Measurements from ENCODE around the gene SIGLECL1. TPM values are rescaled to one million over a fixed set of nuclear protein-coding genes. Genes with fewer than 3 reads are reported as not detected.

The SIGLECL1 gene
- total and polyA plus RNA-seq, 2 donors (not counting 1 experiment from before 2014, with no cell fraction given) = not detected

DNA sequence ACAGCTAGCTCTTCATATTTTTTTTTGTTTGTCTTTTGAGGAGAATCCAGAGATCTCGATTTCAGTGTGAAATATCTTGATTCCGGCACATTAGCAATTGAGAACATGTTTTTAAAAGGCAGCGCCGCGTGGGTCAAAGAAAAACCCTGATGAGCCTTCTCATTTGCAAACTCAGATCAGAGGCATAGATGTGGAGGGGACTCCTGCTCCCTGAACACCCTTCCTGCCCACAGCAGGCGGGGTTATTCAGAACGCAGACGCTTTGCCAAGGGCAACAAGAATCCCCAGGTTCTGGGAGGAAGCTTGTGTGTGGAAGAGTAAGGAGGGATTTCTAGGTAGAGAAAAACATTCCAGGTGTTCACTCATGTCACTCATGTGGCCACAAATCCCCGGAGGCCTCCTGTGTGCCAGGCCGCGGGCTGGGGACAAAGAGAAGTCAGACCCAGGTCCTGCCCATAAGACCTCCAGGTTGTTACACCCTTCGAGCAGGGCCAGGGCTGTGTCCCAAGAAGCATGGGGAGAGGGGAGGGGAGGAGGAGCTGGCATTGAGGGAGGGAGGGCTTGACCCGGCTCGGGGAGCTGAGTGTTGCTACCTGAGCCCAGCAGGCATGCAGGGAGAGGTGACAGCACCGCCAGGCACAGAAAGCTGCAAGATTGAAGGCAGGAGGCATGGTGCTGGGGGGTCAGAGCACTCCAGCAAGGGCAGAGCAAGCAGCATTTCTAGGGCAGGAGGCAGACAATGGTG lies 44.7 kb downstream of the SIGLECL1 start:
- no peaks in the 10 kb centered on the region for H3K79me2 ChIP-seq (ENCODE audit: control insufficient read depth, insufficient read depth, low read length)
- DNase-seq (no peak), ATAC-seq (ENCODE audit: low read depth) (no peak)
- H3K36me3 ChIP-seq (replicated peaks in 1 of 2; ENCODE audit: control extremely low read depth in 1 of 2, control insufficient read depth in 1 of 2, extremely low read depth in 1 of 2, insufficient read depth in 2 of 2, low read length in 1 of 2) = no peaks in the 10 kb centered on the region
- no peak overlapping the region for H3K4me3 Mint-ChIP-seq
- H3K9me3 ChIP-seq (ENCODE audit: control extremely low read depth in 1 of 3, control insufficient read depth in 2 of 3, insufficient read depth in 1 of 3, low read length in 2 of 3) = no peaks in the 10 kb centered on the region
- CTCF ChIA-PET = interaction anchor here (1.3 kb wide), 1 partner anchor 365 kb away, joined by 4 read pairs; no protein-coding TSS in a partner anchor
- H3K27me3 Mint-ChIP-seq = peaks cover 20% of the 10 kb centered on the region
- TF ChIP-seq, protein P1, sequence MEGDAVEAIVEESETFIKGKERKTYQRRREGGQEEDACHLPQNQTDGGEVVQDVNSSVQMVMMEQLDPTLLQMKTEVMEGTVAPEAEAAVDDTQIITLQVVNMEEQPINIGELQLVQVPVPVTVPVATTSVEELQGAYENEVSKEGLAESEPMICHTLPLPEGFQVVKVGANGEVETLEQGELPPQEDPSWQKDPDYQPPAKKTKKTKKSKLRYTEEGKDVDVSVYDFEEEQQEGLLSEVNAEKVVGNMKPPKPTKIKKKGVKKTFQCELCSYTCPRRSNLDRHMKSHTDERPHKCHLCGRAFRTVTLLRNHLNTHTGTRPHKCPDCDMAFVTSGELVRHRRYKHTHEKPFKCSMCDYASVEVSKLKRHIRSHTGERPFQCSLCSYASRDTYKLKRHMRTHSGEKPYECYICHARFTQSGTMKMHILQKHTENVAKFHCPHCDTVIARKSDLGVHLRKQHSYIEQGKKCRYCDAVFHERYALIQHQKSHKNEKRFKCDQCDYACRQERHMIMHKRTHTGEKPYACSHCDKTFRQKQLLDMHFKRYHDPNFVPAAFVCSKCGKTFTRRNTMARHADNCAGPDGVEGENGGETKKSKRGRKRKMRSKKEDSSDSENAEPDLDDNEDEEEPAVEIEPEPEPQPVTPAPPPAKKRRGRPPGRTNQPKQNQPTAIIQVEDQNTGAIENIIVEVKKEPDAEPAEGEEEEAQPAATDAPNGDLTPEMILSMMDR (IDR thresholded peaks at IDR 0.05) = no peak
- TF ChIP-seq EZH2 (IDR thresholded peaks at IDR 0.05; ENCODE audit: borderline replicate concordance, insufficient read depth, low read depth, low read length, poor library complexity, severe bottlenecking) = no peak
- H3K4me1 ChIP-seq (ENCODE audit: control insufficient read depth in 2 of 2, insufficient read depth in 2 of 2, low read length in 2 of 2) = no peaks in the 10 kb centered on the region
- H3K9me3 Mint-ChIP-seq (ENCODE audit: insufficient read depth) = no peaks in the 10 kb centered on the region
- no peaks in the 10 kb centered on the region for H3K4me1 Mint-ChIP-seq
- H4K20me1 ChIP-seq (ENCODE audit: control insufficient read depth, insufficient read depth, low read length, poor library complexity, severe bottlenecking) = no peaks in the 10 kb centered on the region
- intact Hi-C loops (cut with micrococcal nuclease) = no loop called here
- peaks cover 0 to 7% (median 0%) of the 10 kb centered on the region in 4 experiments for H3K27me3 ChIP-seq (replicated peaks in 1 of 4; ENCODE audit: control extremely low read depth in 1 of 4, control insufficient read depth in 3 of 4, insufficient read depth in 4 of 4, low read length in 3 of 4)
- WGBS (ENCODE audit: insufficient coverage) = 77% methylated on average over 13 of the region's 15 CpGs
- no peak overlapping the region for H2AFZ ChIP-seq (ENCODE audit: insufficient read depth, low read depth, low read length, poor library complexity, severe bottlenecking)
- POLR2A ChIA-PET = no interaction called here
- no peak overlapping the region for H3K4me2 ChIP-seq (replicated peaks; ENCODE audit: low read depth, low read length, poor library complexity, severe bottlenecking)
- no peak overlapping the region for H3K27ac Mint-ChIP-seq
- H3K27ac ChIP-seq (ENCODE audit: low read length in 2 of 2) = no peak overlapping the region
- H3K9ac ChIP-seq (ENCODE audit: low read length) = no peak overlapping the region
- H3K4me3 ChIP-seq (ENCODE audit: control extremely low read depth in 1 of 5, extremely low read depth in 1 of 5, insufficient read depth in 1 of 5, low read depth in 2 of 5, low read length in 4 of 5) = no peak overlapping the region

DNA sequence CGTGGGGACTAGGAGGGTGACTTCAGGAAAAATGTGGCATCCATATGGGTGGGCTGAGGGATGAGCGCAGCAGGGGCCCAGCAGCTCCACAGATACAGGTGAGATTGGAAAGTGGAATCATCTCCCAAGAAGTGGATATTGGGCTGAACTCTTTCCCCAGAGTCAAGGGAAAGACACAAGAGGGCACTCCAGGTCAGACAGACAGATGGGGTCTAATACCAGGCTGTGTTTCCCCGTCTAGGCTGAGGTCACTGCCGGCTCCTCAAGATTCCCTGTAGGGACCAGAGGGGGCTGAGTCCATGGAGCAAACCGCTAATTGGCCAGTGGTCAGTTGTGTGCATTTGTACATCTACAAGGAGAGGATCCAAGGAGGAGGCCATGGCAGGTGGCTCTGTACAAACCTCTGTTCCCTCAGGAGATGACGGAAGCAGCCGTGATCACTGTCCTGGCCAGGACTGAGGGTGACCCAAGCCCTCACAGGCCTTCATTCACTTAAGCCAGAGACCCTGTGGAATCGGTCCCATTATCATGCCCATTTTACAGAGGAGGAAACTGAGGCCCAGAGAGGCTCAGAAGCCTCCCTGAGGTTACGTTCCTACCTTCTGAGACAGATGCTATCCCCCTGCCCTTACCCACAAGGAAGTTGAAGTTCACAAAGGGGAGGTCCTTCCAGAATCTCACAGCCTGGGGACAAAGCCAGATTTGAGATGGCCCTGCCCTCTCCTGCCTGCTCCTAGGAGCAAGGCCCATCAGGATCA lies 45.6 kb downstream of the SIGLECL1 start:
- TF ChIP-seq, protein P1 (IDR thresholded peaks at IDR 0.05) = no peak
- no peak for TF ChIP-seq EZH2 (IDR thresholded peaks at IDR 0.05; ENCODE audit: borderline replicate concordance, insufficient read depth, low read depth, low read length, poor library complexity, severe bottlenecking)
- no peaks in the 10 kb centered on the region for H3K9me3 Mint-ChIP-seq (ENCODE audit: insufficient read depth)
- DNase-seq (no peak), ATAC-seq (ENCODE audit: low read depth) (no peak)
- Histone ChIP-seq H3K36me3 (replicated peaks in 1 of 2; ENCODE audit: control extremely low read depth in 1 of 2, control insufficient read depth in 1 of 2, extremely low read depth in 1 of 2, insufficient read depth in 2 of 2, low read length in 1 of 2) (no peaks in the 10 kb centered on the region), H3K9ac (ENCODE audit: low read length) (no peak overlapping the region), H3K4me1 (ENCODE audit: control insufficient read depth in 2 of 2, insufficient read depth in 2 of 2, low read length in 2 of 2) (no peaks in the 10 kb centered on the region), H2AFZ (ENCODE audit: insufficient read depth, low read depth, low read length, poor library complexity, severe bottlenecking) (no peak overlapping the region), H3K9me3 (ENCODE audit: control extremely low read depth in 1 of 3, control insufficient read depth in 2 of 3, insufficient read depth in 1 of 3, low read length in 2 of 3) (no peaks in the 10 kb centered on the region), H4K20me1 (ENCODE audit: control insufficient read depth, insufficient read depth, low read length, poor library complexity, severe bottlenecking) (no peaks in the 10 kb centered on the region), H3K4me2 (replicated peaks; ENCODE audit: low read depth, low read length, poor library complexity, severe bottlenecking) (no peak overlapping the region), H3K27ac (ENCODE audit: low read length in 2 of 2) (no peak overlapping the region), H3K79me2 (ENCODE audit: control insufficient read depth, insufficient read depth, low read length) (no peaks in the 10 kb centered on the region), H3K27me3 (replicated peaks in 1 of 4; ENCODE audit: control extremely low read depth in 1 of 4, control insufficient read depth in 3 of 4, insufficient read depth in 4 of 4, low read length in 3 of 4) (peaks cover 0 to 7% (median 1%) of the 10 kb centered on the region in 4 experiments), H3K4me3 (ENCODE audit: control extremely low read depth in 1 of 5, extremely low read depth in 1 of 5, insufficient read depth in 1 of 5, low read depth in 2 of 5, low read length in 4 of 5) (no peak overlapping the region)
- H3K27me3 Mint-ChIP-seq = peaks cover 19% of the 10 kb centered on the region
- no peak overlapping the region for H3K4me3 Mint-ChIP-seq
- ChIA-PET CTCF (interaction anchor here (1.3 kb wide), 1 partner anchor 364 kb away, joined by 4 read pairs; no protein-coding TSS in a partner anchor), POLR2A (no interaction called here)
- H3K4me1 Mint-ChIP-seq = no peaks in the 10 kb centered on the region
- no peak overlapping the region for H3K27ac Mint-ChIP-seq
- WGBS (ENCODE audit: insufficient coverage) = 63% methylated on average over 6 of the region's 9 CpGs
- intact Hi-C loops (cut with micrococcal nuclease) = no loop called here

Measured in B cell (primary cell).